H1 (cell line): ENCODE data around the gene KAT5. TPM values are rescaled to one million over a fixed set of nuclear protein-coding genes. Genes with fewer than 3 reads are reported as not detected.

ENCODE experiments used
- CTCF ChIA-PET: fragments of 300-600 bp; sonication (Branson Sonifier 250); formaldehyde crosslinking; loops from one replicate; lab custom pipeline; 2021; ENCODE audit not compliant: partially characterized antibody; lab: Charles Lee
- POLR2A ChIA-PET: fragments of 300-600 bp; sonication (Branson Sonifier 250); formaldehyde crosslinking; loops from one replicate; lab custom pipeline; 2021; ENCODE audit warnings: inconsistent platforms; ENCODE audit not compliant: partially characterized antibody; lab: Charles Lee
- DNase-seq, 2 experiments: peaks; one replicate each; pipeline versions ENCODE4 v3.0.0 to v3.0.0-alpha.2; 2010 to 2022; ENCODE audit warnings: low spot score in 2 of 2, low read depth in 1 of 2, mixed read lengths in 1 of 2
- FAIRE-seq: peaks from 2 replicates; lab custom pipeline; 2011; peaks lifted over from hg19 to GRCh38; lab: Jason Lieb, UNC
- H2AFZ ChIP-seq: 2 replicates; pipeline ENCODE4 v1.8.1; 2012; ENCODE audit warnings: low read length, inconsistent platforms
- H2AK5ac ChIP-seq: 2 replicates; pipeline ENCODE4 v1.6.1; 2013; ENCODE audit warnings: low read depth, low read length
- H2BK120ac ChIP-seq: replicated peaks from 2 replicates; pipeline ENCODE3; 2013; ENCODE audit warnings: low read depth, low read length, inconsistent platforms
- H2BK12ac ChIP-seq: 2 replicates; pipeline ENCODE4 v1.6.1; 2013; ENCODE audit warnings: low read depth, low read length
- H2BK15ac ChIP-seq: 2 replicates; pipeline ENCODE4 v1.6.1; 2013; ENCODE audit warnings: low read length
- H2BK20ac ChIP-seq: 2 replicates; pipeline ENCODE4 v1.6.1; 2013; ENCODE audit warnings: low read length
- H2BK5ac ChIP-seq: 2 replicates; pipeline ENCODE4 v1.6.1; 2013; ENCODE audit warnings: low read depth, low read length
- H3K14ac ChIP-seq: 2 replicates; pipeline ENCODE4 v1.6.1; 2013; ENCODE audit warnings: inconsistent platforms; ENCODE audit not compliant: insufficient read length
- H3K18ac ChIP-seq: 2 replicates; pipeline ENCODE4 v1.6.1; 2013; ENCODE audit warnings: low read length; ENCODE audit errors: extremely low read depth
- H3K23ac ChIP-seq: 2 replicates; pipeline ENCODE4 v1.6.1; 2013; ENCODE audit warnings: inconsistent platforms; ENCODE audit not compliant: insufficient read length
- H3K23me2 ChIP-seq: 2 replicates; pipeline ENCODE4 v1.6.1; 2013; ENCODE audit warnings: low read depth, low read length
- H3K27ac ChIP-seq: 2 replicates; pipeline ENCODE4 v1.6.1; 2011; ENCODE audit warnings: low read depth, low read length, inconsistent platforms
- H3K27me3 ChIP-seq, 4 experiments: replicated peaks in 1 of 4; 1 replicate in 1 of 4; 2 replicates in 3 of 4; pipeline versions ENCODE4 v1.6.1 to v1.8.1; 2011 to 2013; ENCODE audit warnings: low read length in 3 of 4, mild to moderate bottlenecking in 3 of 4, inconsistent platforms in 2 of 4, mixed read lengths in 2 of 4, moderate library complexity in 1 of 4; ENCODE audit not compliant: control insufficient read depth in 3 of 4, insufficient read depth in 3 of 4; ENCODE audit errors: extremely low read depth in 1 of 4
- H3K36me3 ChIP-seq, 4 experiments: 2 replicates each; pipeline versions ENCODE4 v1.6.1 to v1.8.1; 2011 to 2013; ENCODE audit warnings: mild to moderate bottlenecking in 4 of 4, low read length in 3 of 4, moderate library complexity in 2 of 4, control low read depth in 1 of 4, inconsistent platforms in 1 of 4; ENCODE audit not compliant: insufficient read depth in 4 of 4, control insufficient read depth in 2 of 4
- H3K4ac ChIP-seq: replicated peaks from 2 replicates; pipeline ENCODE3; 2013; ENCODE audit warnings: low read length, low read depth, mixed read lengths, inconsistent platforms; ENCODE audit not compliant: insufficient read length
- H3K4me1 ChIP-seq, 4 experiments: replicated peaks in 1 of 4; 1 replicate in 1 of 4; 2 replicates in 3 of 4; pipeline versions ENCODE4 v1.6.1 to v1.8.1; 2011 to 2013; ENCODE audit warnings: low read length in 3 of 4, inconsistent platforms in 2 of 4, mixed read lengths in 1 of 4; ENCODE audit not compliant: insufficient read depth in 4 of 4, control insufficient read depth in 3 of 4
- H3K4me2 ChIP-seq, 2 experiments: 2 replicates each; pipeline versions ENCODE4 v1.6.1 to v1.8.1; 2011 to 2013; ENCODE audit warnings: low read depth in 2 of 2, low read length in 2 of 2, control low read depth in 1 of 2, inconsistent platforms in 1 of 2, mild to moderate bottlenecking in 1 of 2; ENCODE audit not compliant: insufficient read depth in 1 of 2
- H3K4me3 ChIP-seq, 4 experiments: fragments of 200-600, 300-600 bp in 1 of 4; sonication (generic), shearing (Covaris generic), sonication (Bioruptor Twin) in 1 of 4; 2 replicates each; pipeline versions ENCODE4 v1.5.1 to v1.8.1; 2011 to 2016; ENCODE audit warnings: low read length in 4 of 4, low read depth in 3 of 4, control low read depth in 2 of 4, inconsistent platforms in 2 of 4, mild to moderate bottlenecking in 2 of 4, mixed read lengths in 1 of 4, moderate library complexity in 1 of 4; ENCODE audit not compliant: insufficient read depth in 2 of 4; ENCODE audit errors: extremely low read depth in 1 of 4
- H3K56ac ChIP-seq: replicated peaks from 2 replicates; pipeline ENCODE3; 2013; ENCODE audit warnings: low read depth, mild to moderate bottlenecking, mixed read lengths, low read length, inconsistent platforms; ENCODE audit not compliant: insufficient read length
- H3K79me1 ChIP-seq: 2 replicates; pipeline ENCODE4 v1.6.1; 2013; ENCODE audit warnings: low read depth, low read length, control low read depth
- H3K79me2 ChIP-seq, 2 experiments: 2 replicates each; pipeline versions ENCODE4 v1.6.1 to v1.8.1; 2012 to 2013; ENCODE audit warnings: low read length in 2 of 2, mild to moderate bottlenecking in 2 of 2, inconsistent platforms in 1 of 2; ENCODE audit not compliant: insufficient read depth in 2 of 2, control insufficient read depth in 1 of 2
- H3K9ac ChIP-seq, 4 experiments: replicated peaks in 1 of 4; 1 replicate in 1 of 4; 2 replicates in 3 of 4; pipeline versions ENCODE4 v1.6.1 to v1.8.1; 2011 to 2013; ENCODE audit warnings: low read depth in 3 of 4, low read length in 3 of 4, control low read depth in 2 of 4, mild to moderate bottlenecking in 2 of 4, moderate library complexity in 2 of 4, inconsistent platforms in 1 of 4; ENCODE audit errors: extremely low read depth in 1 of 4
- H3K9me3 ChIP-seq, 2 experiments: 2 replicates each; pipeline versions ENCODE4 v1.6.1 to v1.8.1; 2012 to 2013; ENCODE audit warnings: mild to moderate bottlenecking in 2 of 2, moderate library complexity in 2 of 2, control low read depth in 1 of 2, inconsistent platforms in 1 of 2, low read depth in 1 of 2, low read length in 1 of 2, mixed read lengths in 1 of 2; ENCODE audit not compliant: insufficient read depth in 2 of 2
- H4K20me1 ChIP-seq, 2 experiments: replicated peaks in 1 of 2; 2 replicates each; pipeline versions ENCODE3 to v1.8.1; 2011 to 2013; ENCODE audit warnings: inconsistent platforms in 2 of 2, low read length in 2 of 2, mild to moderate bottlenecking in 1 of 2; ENCODE audit not compliant: insufficient read depth in 2 of 2, control insufficient read depth in 1 of 2
- H4K5ac ChIP-seq: 2 replicates; pipeline ENCODE4 v1.6.1; 2013; ENCODE audit warnings: low read length, low read depth, mixed read lengths, inconsistent platforms; ENCODE audit not compliant: insufficient read length
- H4K8ac ChIP-seq: 2 replicates; pipeline ENCODE4 v1.8.0; 2013; ENCODE audit warnings: mild to moderate bottlenecking, moderate library complexity, low read length, inconsistent platforms; ENCODE audit not compliant: insufficient read depth; ENCODE audit errors: extremely low read depth
- H4K91ac ChIP-seq: replicated peaks from 2 replicates; pipeline ENCODE3; 2013; ENCODE audit warnings: low read length, mixed read lengths, inconsistent platforms; ENCODE audit not compliant: insufficient read length
- BACH1 ChIP-seq: IDR thresholded peaks from 2 replicates; pipeline ENCODE4 v1.6.1; 2012; ENCODE audit warnings: low read length, improper control_type of control experiment
- BCL11A ChIP-seq, 2 experiments: IDR thresholded peaks; one replicate each; pipeline ENCODE4 v1.6.1; 2011; ENCODE audit warnings: low read depth in 2 of 2, low read length in 2 of 2, mild to moderate bottlenecking in 2 of 2
- CBX8 ChIP-seq: fragments of 300-800, 300-1000 bp; sonication (generic); IDR thresholded peaks from 2 replicates; pipeline ENCODE4 v1.7.1; 2016; ENCODE audit warnings: low read depth, low read length, borderline replicate concordance
- CHD1 ChIP-seq: IDR thresholded peaks from 2 replicates; pipeline ENCODE4 v1.6.1; 2012; ENCODE audit warnings: low read depth, low read length, improper control_type of control experiment
- EGR1 ChIP-seq: IDR thresholded peaks from 2 replicates; pipeline ENCODE4 v1.6.1; 2011; ENCODE audit warnings: low read depth, low read length, borderline replicate concordance
- GABPA ChIP-seq: IDR thresholded peaks from 2 replicates; pipeline ENCODE4 v1.6.1; 2011; ENCODE audit warnings: mild to moderate bottlenecking, low read length, moderate library complexity, borderline replicate concordance; ENCODE audit not compliant: insufficient read depth
- KDM5A ChIP-seq: fragments of 200-600 bp; IDR thresholded peaks from 2 replicates; pipeline ENCODE4 v1.7.1; 2012; ENCODE audit warnings: mild to moderate bottlenecking, low read length, inconsistent platforms, mixed read lengths
- RAD21 ChIP-seq, 2 experiments: IDR thresholded peaks in 1 of 2; conservative IDR thresholded peaks in 1 of 2; 2 replicates each; pipeline ENCODE4 v1.6.1; 2011; ENCODE audit warnings: low read depth in 2 of 2, low read length in 2 of 2, improper control_type of control experiment in 1 of 2, inconsistent platforms in 1 of 2, mild to moderate bottlenecking in 1 of 2, moderate library complexity in 1 of 2
- SIX5 ChIP-seq: IDR thresholded peaks from 2 replicates; pipeline ENCODE4 v1.6.1; 2011; ENCODE audit warnings: mild to moderate bottlenecking, low read depth, low read length
- TAF7 ChIP-seq: optimal IDR thresholded peaks from 2 replicates; pipeline ENCODE3; 2011; ENCODE audit warnings: low read depth, mild to moderate bottlenecking, inconsistent platforms, low read length, moderate library complexity, borderline replicate concordance
- WGBS, 2 experiments: shearing (Covaris generic) in 1 of 2; methylation state at CpG; one replicate each; pipeline versions ENCODE4 v1.1.6 to v1.1.7; 2013 to 2015; ENCODE audit warnings: low lambda C conversion rate in 2 of 2, mixed read lengths in 2 of 2, inconsistent platforms in 1 of 2, low coverage in 1 of 2, missing lambda C conversion rate in 1 of 2; ENCODE audit not compliant: insufficient replicate concordance in 2 of 2, insufficient coverage in 1 of 2, insufficient read length in 1 of 2; ENCODE audit errors: extremely low coverage in 1 of 2, missing lambda C conversion rate in 1 of 2; 5-methylcytosine and 5-hydroxymethylcytosine counted together
- polyA plus RNA-seq, 7 experiments: library from polyadenylated mRNA; depleted of rRNA in 3 of 7; stranded (reverse) in 5 of 7; unstranded in 2 of 7; fragments of >200 nt in 5 of 7; fragments of 200-250 nt in 2 of 7; gene quantifications; 1 replicate in 5 of 7; 2 replicates in 1 of 7; 4 replicates in 1 of 7; pipeline versions ENCODE4 v1.2.1 to v1.2.3, GENCODE V29; 2011 to 2013; ENCODE audit warnings: missing spikeins in 2 of 7, mixed read lengths in 2 of 7
- total RNA-seq: library from RNA; stranded (reverse); fragmentation: NEBNext Ultra II Directional; extraction: Animal tissue kit (Norgen Biotek cat#: 25700); gene quantifications from 2 replicates; pipeline ENCODE4 v1.2.1, GENCODE V29; 2021
- TF ChIP-seq, protein P1 (sequence below), 3 experiments: IDR thresholded peaks; 1 replicate in 2 of 3; 2 replicates in 1 of 3; pipeline versions ENCODE4 v1.5.1 to v1.6.1; 2011; ENCODE audit warnings: low read length in 3 of 3, mild to moderate bottlenecking in 3 of 3, inconsistent platforms in 2 of 3, low read depth in 1 of 3, moderate library complexity in 1 of 3; ENCODE audit not compliant: insufficient read depth in 1 of 3; ENCODE audit errors: control extremely low read depth in 1 of 3

Gene KAT5
- total and polyA plus RNA-seq, 2 of the 8 experiments (the other 6 are each of a cell fraction or from before 2014, with no cell fraction given): 26.7 to 37.4 TPM

DNA sequence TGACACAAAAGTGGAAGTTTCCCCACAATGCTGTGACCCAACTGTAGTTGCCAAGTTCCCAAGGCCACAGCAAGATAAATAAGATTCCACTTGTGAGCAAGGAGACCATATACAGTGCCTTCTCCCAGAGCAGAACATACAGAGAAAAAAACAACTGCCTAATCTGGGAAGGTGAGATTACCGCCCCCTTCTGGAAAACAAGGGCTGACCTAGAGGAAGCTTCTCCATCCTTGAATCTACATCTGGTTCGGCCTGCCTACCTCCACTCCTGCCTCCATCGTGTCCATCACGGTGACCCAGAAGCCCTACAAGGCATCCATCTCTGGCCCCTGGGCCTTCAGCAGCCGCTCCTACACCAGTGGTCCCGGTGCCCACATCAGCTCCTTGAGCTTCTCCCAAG lies 14.6 kb downstream of the KAT5 start:
- Histone ChIP-seq H3K4me1 (no peaks in the 10 kb centered on the region), H2BK120ac (no peak overlapping the region), H3K23ac (no peak overlapping the region), H2BK15ac (peak overlapping the region; percentile 29; the same call in 1 of the 2 replicates), H3K27ac (no peak overlapping the region), H4K8ac (no peak overlapping the region), H3K4me2 (no peak overlapping the region), H3K9ac (no peak overlapping the region), H4K91ac (no peak overlapping the region), H3K9me3 (no peaks in the 10 kb centered on the region), H4K20me1 (no peaks in the 10 kb centered on the region), H2BK5ac (no peak overlapping the region), H4K5ac (no peak overlapping the region), H2BK12ac (no peak overlapping the region), H2BK20ac (no peak overlapping the region), H3K36me3 (no peaks in the 10 kb centered on the region), H3K23me2 (no peaks in the 10 kb centered on the region), H3K4ac (no peak overlapping the region), H3K79me2 (no peaks in the 10 kb centered on the region), H3K14ac (no peak overlapping the region), H2AFZ (no peak overlapping the region), H3K27me3 (peaks cover 0 to 5% (median 1%) of the 10 kb centered on the region in 4 experiments; a peak in 2 of 7 replicates), H3K4me3 (no peak overlapping the region), H3K18ac (no peak overlapping the region), H3K79me1 (no peaks in the 10 kb centered on the region), H3K56ac (no peak overlapping the region), H2AK5ac (no peak overlapping the region)
- 68% methylated on average over 6 of the region's 6 CpGs; no CpG with 5 or more reads in 1 of the 2 experiments for WGBS, 2 experiments
- DNase-seq (no peak), FAIRE-seq (no peak)
- CTCF ChIA-PET: interaction anchor here (0.7 to 3.5 kb wide), 20 partner anchors 9 to 650 kb away, joined by 3 to 26 read pairs (median 5); partner anchors contain the start of gene KAT5
- POLR2A ChIA-PET: interaction anchor here (1.2 to 5.0 kb wide), 4 partner anchors 9 to 133 kb away, joined by 3 to 25 read pairs (median 3); partner anchors contain the start of genes KAT5 and MUS81
- no peak for TF ChIP-seq GABPA
- no peak for TF ChIP-seq BACH1
- TF ChIP-seq KDM5A: no peak
- no peak for TF ChIP-seq BCL11A (IDR thresholded peaks at IDR 0.05; ENCODE audit: low read depth in 2 of 2, low read length in 2 of 2)
- TF ChIP-seq CHD1: no peak
- no peak for TF ChIP-seq EGR1
- TF ChIP-seq, protein P1, sequence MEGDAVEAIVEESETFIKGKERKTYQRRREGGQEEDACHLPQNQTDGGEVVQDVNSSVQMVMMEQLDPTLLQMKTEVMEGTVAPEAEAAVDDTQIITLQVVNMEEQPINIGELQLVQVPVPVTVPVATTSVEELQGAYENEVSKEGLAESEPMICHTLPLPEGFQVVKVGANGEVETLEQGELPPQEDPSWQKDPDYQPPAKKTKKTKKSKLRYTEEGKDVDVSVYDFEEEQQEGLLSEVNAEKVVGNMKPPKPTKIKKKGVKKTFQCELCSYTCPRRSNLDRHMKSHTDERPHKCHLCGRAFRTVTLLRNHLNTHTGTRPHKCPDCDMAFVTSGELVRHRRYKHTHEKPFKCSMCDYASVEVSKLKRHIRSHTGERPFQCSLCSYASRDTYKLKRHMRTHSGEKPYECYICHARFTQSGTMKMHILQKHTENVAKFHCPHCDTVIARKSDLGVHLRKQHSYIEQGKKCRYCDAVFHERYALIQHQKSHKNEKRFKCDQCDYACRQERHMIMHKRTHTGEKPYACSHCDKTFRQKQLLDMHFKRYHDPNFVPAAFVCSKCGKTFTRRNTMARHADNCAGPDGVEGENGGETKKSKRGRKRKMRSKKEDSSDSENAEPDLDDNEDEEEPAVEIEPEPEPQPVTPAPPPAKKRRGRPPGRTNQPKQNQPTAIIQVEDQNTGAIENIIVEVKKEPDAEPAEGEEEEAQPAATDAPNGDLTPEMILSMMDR (IDR thresholded peaks at IDR 0.05; ENCODE audit: control extremely low read depth in 1 of 3, insufficient read depth in 1 of 3, low read depth in 1 of 3, low read length in 3 of 3): peak in 2 of 3 experiments; percentile 13 to 51; a peak in 2 of 4 replicates
- no peak for TF ChIP-seq SIX5
- no peak for TF ChIP-seq CBX8
- peak in 1 of 2 experiments; percentile 13; a peak in 1 of 4 replicates for TF ChIP-seq RAD21 (IDR thresholded peaks at IDR 0.05 in 1 of 2, conservative IDR thresholded peaks at IDR 0.05 in 1 of 2; ENCODE audit: low read depth in 2 of 2, low read length in 2 of 2)
- TF ChIP-seq TAF7: no peak
